HG03460 (cell line): ENCODE data around the gene SPATS2L.

ENCODE experiments used
- ATAC-seq: cut with Tn5 transposase; IDR thresholded peaks from one replicate; pipeline ENCODE4 v1.9.1; 2021; ENCODE audit not compliant: unreplicated experiment

Gene SPATS2L

GRCh38 chr2:200306196-200306930 is at the start of gene SPATS2L:
SPATS2L (plus strand) TSS chr2:200306693; CDS start chr2:200389245, 82,552 bp downstream.
- peak; percentile 52 for ATAC-seq

GRCh38 chr2:200257570-200257969 is 48.9 kb upstream of the SPATS2L start:
- ATAC-seq: no peak

GRCh38 chr2:200258081-200258480 is 48.4 kb upstream of the SPATS2L start:
- ATAC-seq: no peak

GRCh38 chr2:200258881-200259576 is 47.5 kb upstream of the SPATS2L start:
- no peak for ATAC-seq

GRCh38 chr2:200259577-200259957 is 46.9 kb upstream of the SPATS2L start:
- ATAC-seq: no peak

GRCh38 chr2:200262047-200262446 is 44.4 kb upstream of the SPATS2L start:
- ATAC-seq: no peak

GRCh38 chr2:200263279-200263678 is 43.2 kb upstream of the SPATS2L start:
- ATAC-seq: no peak

- ATAC-seq: no peak
Observed at GRCh38 chr2:200264631-200265030, 41.9 kb upstream of the SPATS2L start.

GRCh38 chr2:200266406-200266805 is 40.1 kb upstream of the SPATS2L start:
- no peak for ATAC-seq

- ATAC-seq: no peak
Observed at GRCh38 chr2:200267350-200267749, 39.1 kb upstream of the SPATS2L start.

- no peak for ATAC-seq
Observed at GRCh38 chr2:200270732-200271131, 35.8 kb upstream of the SPATS2L start.

GRCh38 chr2:200272320-200272719 is 34.2 kb upstream of the SPATS2L start:
- ATAC-seq: no peak

GRCh38 chr2:200274116-200275075 is 32.1 kb upstream of the SPATS2L start:
- ATAC-seq: no peak

- no peak for ATAC-seq
Observed at GRCh38 chr2:200275295-200276013, 31.0 kb upstream of the SPATS2L start.

- no peak for ATAC-seq
Observed at GRCh38 chr2:200276472-200276871, 30.0 kb upstream of the SPATS2L start.

- no peak for ATAC-seq
Observed at GRCh38 chr2:200278694-200279316, 27.7 kb upstream of the SPATS2L start.

GRCh38 chr2:200279857-200280256 is 26.6 kb upstream of the SPATS2L start:
- ATAC-seq: no peak

- ATAC-seq: no peak
Observed at GRCh38 chr2:200286578-200286977, 19.9 kb upstream of the SPATS2L start.

GRCh38 chr2:200288670-200289429 is 17.6 kb upstream of the SPATS2L start:
- ATAC-seq: no peak

GRCh38 chr2:200296118-200296517 is 10.4 kb upstream of the SPATS2L start:
- no peak for ATAC-seq
